H1 (cell line): ENCODE data around the gene CASS4.

Experiments used
- CREB1 ChIP-seq: IDR thresholded peaks from 2 replicates; pipeline ENCODE4 v1.6.1; 2012; ENCODE audit warnings: inconsistent platforms
- HDAC6 ChIP-seq: IDR thresholded peaks from one replicate; pipeline ENCODE4 v1.7.1; 2012; ENCODE audit warnings: low read depth, mild to moderate bottlenecking, inconsistent platforms, low read length, moderate library complexity
- MAFK ChIP-seq: IDR thresholded peaks from 2 replicates; pipeline ENCODE4 v1.6.1; 2012; ENCODE audit warnings: low read depth, mild to moderate bottlenecking, improper control_type of control experiment, low read length
- POLR2A ChIP-seq, 2 experiments: IDR thresholded peaks; 1 replicate in 1 of 2; 2 replicates in 1 of 2; pipeline ENCODE4 v1.6.1; 2011; ENCODE audit warnings: low read depth in 2 of 2, low read length in 2 of 2, mild to moderate bottlenecking in 2 of 2; ENCODE audit errors: control extremely low read depth in 1 of 2
- POLR2AphosphoS5 ChIP-seq: IDR thresholded peaks from 2 replicates; pipeline ENCODE4 v1.6.1; 2011; ENCODE audit warnings: low read depth, low read length
- POU5F1 ChIP-seq: IDR thresholded peaks from 2 replicates; pipeline ENCODE4 v1.6.1; 2011; ENCODE audit warnings: low read depth, mild to moderate bottlenecking, low read length, moderate library complexity
- RXRA ChIP-seq: IDR thresholded peaks from 2 replicates; pipeline ENCODE4 v1.6.1; 2011; ENCODE audit warnings: low read depth, mild to moderate bottlenecking, low read length, moderate library complexity; ENCODE audit not compliant: insufficient read depth
- SIN3A ChIP-seq, 2 experiments: IDR thresholded peaks in 1 of 2; conservative IDR thresholded peaks in 1 of 2; 2 replicates each; pipeline ENCODE4 v1.6.1; 2011 to 2012; ENCODE audit warnings: low read length in 2 of 2, improper control_type of control experiment in 1 of 2, low read depth in 1 of 2, mild to moderate bottlenecking in 1 of 2
- SP4 ChIP-seq: IDR thresholded peaks from 2 replicates; pipeline ENCODE4 v1.6.1; 2012; ENCODE audit warnings: low read length, inconsistent platforms
- ZNF274 ChIP-seq: IDR thresholded peaks from 2 replicates; pipeline ENCODE4 v1.7.0; 2012; ENCODE audit warnings: low read length, borderline replicate concordance; ENCODE audit errors: extremely low read depth
- TF ChIP-seq, protein P1 (sequence below): IDR thresholded peaks from 2 replicates; pipeline ENCODE4 v1.6.1; 2012; ENCODE audit warnings: inconsistent platforms
- TF ChIP-seq, protein P2 (sequence below), 3 experiments: IDR thresholded peaks; 1 replicate in 2 of 3; 2 replicates in 1 of 3; pipeline versions ENCODE4 v1.5.1 to v1.6.1; 2011; ENCODE audit warnings: low read length in 3 of 3, mild to moderate bottlenecking in 3 of 3, inconsistent platforms in 2 of 3, low read depth in 1 of 3, moderate library complexity in 1 of 3; ENCODE audit not compliant: insufficient read depth in 1 of 3; ENCODE audit errors: control extremely low read depth in 1 of 3

DNA sequence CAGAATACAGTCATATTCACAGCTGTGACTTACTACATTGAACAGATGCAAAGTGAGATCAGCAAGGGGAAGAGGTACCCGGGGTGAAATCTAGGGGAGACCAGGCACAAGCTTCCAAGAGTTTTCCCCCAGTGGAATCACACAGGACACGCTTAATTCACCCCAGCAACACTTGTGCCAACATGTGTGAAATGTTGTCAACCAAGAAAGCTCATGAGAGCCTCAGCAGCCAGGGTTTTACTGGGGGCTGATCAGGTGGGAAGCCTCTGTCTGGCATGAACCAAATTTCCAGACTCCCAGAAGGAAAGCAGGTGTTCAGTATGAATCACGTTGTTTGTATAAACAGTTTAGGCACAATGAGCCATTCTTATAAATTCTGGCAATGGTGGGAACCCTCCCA is 49.5 kb downstream of the CASS4 start:
- TF ChIP-seq POLR2A (IDR thresholded peaks at IDR 0.05; ENCODE audit: control extremely low read depth in 1 of 2, low read depth in 2 of 2, low read length in 2 of 2) (no peak), POU5F1 (no peak), MAFK (no peak), SIN3A (conservative IDR thresholded peaks at IDR 0.05 in 1 of 2, IDR thresholded peaks at IDR 0.05 in 1 of 2; ENCODE audit: low read depth in 1 of 2, low read length in 2 of 2) (no peak), SP4 (no peak), HDAC6 (no peak), CREB1 (no peak), POLR2AphosphoS5 (no peak), RXRA (no peak), ZNF274 (no peak)
- TF ChIP-seq, protein P1, sequence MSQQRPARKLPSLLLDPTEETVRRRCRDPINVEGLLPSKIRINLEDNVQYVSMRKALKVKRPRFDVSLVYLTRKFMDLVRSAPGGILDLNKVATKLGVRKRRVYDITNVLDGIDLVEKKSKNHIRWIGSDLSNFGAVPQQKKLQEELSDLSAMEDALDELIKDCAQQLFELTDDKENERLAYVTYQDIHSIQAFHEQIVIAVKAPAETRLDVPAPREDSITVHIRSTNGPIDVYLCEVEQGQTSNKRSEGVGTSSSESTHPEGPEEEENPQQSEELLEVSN: no peak
- TF ChIP-seq, protein P2, sequence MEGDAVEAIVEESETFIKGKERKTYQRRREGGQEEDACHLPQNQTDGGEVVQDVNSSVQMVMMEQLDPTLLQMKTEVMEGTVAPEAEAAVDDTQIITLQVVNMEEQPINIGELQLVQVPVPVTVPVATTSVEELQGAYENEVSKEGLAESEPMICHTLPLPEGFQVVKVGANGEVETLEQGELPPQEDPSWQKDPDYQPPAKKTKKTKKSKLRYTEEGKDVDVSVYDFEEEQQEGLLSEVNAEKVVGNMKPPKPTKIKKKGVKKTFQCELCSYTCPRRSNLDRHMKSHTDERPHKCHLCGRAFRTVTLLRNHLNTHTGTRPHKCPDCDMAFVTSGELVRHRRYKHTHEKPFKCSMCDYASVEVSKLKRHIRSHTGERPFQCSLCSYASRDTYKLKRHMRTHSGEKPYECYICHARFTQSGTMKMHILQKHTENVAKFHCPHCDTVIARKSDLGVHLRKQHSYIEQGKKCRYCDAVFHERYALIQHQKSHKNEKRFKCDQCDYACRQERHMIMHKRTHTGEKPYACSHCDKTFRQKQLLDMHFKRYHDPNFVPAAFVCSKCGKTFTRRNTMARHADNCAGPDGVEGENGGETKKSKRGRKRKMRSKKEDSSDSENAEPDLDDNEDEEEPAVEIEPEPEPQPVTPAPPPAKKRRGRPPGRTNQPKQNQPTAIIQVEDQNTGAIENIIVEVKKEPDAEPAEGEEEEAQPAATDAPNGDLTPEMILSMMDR (IDR thresholded peaks at IDR 0.05; ENCODE audit: control extremely low read depth in 1 of 3, insufficient read depth in 1 of 3, low read depth in 1 of 3, low read length in 3 of 3): no peak
